ENCODE measurements around the gene SHC1.

Gene SHC1

GRCh38 chr1:154937085-154937987, 33.2 kb downstream of the SHC1 start:
- peak; percentile 77 for DNase-seq (ENCODE audit: low read depth)

GRCh38 chr1:154936555-154937084, 33.9 kb downstream of the SHC1 start, which contains the start of gene PMVK:
TSS of gene PMVK (minus strand) at chr1:154936719. CDS start at chr1:154936685, 34 bp downstream.
- peak; percentile 89 for DNase-seq (ENCODE audit: low read depth)

GRCh38 chr1:154935749-154936554, 34.6 kb downstream of the SHC1 start:
- DNase-seq (ENCODE audit: low read depth) = no peak

GRCh38 chr1:154934358-154934948, 36.1 kb downstream of the SHC1 start:
- no peak for DNase-seq (ENCODE audit: low read depth)

- DNase-seq (ENCODE audit: low read depth) = no peak
Measured at GRCh38 chr1:154931940-154932487, 38.5 kb downstream of the SHC1 start.

- DNase-seq (ENCODE audit: low read depth) = no peak
Measured at GRCh38 chr1:154926201-154926600, 44.3 kb downstream of the SHC1 start.

- no peak for DNase-seq (ENCODE audit: low read depth)
Measured at GRCh38 chr1:154925335-154926170, 45.0 kb downstream of the SHC1 start.

DNA sequence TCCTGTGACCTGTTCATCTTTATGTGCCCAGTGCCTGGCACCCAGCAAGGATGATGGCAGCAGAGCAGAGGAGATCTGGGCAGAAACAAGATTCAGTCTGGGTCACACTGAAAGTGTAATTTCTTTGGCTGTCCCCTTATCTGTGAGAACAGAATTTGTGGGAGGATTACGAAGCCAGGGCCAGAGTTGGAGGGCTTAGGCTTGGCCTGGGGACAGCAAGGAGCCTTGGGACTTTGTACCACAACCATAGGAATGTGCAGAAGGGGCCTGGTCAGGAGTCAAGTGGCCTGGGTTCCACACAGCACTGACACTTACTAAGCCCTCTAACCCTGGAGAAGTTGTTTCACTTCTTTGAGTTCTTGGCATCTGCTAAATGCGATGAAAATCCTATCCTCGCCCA, 46.9 kb downstream of the SHC1 start:
- DNase-seq (ENCODE audit: low read depth) = no peak

GRCh38 chr1:154913273-154913672, 57.3 kb downstream of the SHC1 start:
- DNase-seq (ENCODE audit: low read depth) = no peak

DNA sequence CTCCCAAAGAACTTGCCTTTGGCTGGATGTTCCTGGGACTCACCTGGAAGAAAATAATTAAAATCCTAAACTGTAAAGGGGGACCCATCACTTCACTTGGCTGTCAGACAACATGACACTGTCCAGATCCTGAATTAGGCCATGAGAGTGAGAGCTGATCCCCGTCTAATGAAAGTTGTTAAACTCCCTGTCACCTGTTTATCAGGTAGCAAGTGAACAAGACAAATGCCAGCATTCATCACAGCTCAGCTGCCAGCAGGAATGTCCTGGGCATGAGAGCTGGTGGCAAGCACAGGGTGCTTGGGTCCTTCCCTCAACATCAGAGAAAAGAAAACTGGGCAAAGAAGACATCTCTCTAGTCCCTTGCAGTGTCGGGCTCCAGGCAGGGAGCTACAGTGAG, 57.8 kb downstream of the SHC1 start:
- no peak for DNase-seq (ENCODE audit: low read depth)
